ENCODE data around the gene NLGN1.

NLGN1 gene

GRCh38 chr3:173838644-173839043, 441.1 kb downstream of the NLGN1 start:
- DNase-seq (ENCODE audit: low read depth, low spot score), result no peak

DNA sequence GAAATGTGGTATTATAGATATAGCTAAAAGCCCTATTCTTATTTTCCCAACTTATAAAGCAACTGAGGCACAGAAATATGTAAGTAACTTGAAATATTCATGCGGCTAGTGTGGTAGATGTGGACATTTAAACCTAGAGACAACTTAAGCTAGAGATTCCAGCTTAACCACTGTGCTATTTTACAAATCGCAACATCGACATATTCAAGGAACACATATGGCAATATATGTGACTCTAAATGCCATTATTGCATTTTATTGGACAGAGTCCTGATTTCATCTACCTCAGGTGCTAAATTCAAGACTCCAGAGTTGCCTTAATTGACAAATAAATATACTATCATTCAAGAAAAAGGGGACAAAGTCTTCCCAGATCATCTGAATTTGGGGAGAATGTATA, 442.3 kb downstream of the NLGN1 start:
- DNase-seq (ENCODE audit: low read depth, low spot score), result no peak

DNA sequence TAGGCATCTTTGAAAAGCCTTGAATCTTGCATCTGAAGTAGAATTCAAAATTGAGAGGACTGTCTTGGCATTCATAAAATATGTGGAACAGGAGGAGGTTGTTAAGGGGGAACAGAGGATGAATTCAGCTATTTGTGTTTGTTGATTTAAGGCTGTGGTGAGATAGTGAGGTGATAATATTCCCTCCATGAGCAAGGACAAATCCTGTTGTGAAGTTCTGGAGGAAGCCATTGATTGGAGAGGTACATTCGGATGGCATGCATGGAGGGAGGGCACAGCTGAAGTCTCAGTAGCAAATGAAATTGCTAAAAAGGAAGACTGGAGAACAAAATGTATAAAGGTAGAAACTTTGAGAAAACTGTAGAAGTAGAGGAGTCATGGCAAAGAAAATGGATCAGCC, 443.8 kb downstream of the NLGN1 start:
- peak; percentile 5 for DNase-seq (ENCODE audit: low read depth, low spot score)

DNA sequence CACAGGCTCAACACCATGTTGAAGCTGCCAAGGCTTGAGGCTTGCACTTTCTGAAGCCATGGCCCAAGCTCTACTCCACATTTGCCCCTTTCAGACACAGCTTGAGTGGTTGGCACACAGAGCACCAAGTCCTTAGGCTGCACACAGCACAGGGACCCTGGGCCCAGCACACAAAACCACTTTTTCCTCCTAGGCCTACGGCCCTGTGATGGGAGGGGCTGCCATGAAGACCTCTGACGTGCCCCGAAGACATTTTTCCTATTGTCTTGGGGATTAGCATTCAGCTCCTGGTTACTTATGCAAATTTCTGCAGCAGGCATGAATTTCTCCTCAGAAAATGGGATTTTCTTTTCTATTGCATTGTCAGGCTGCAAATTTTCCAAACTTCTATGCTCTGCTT, 445.5 kb downstream of the NLGN1 start:
- DNase-seq (ENCODE audit: low read depth, low spot score), result no peak

GRCh38 chr3:173846584-173846983, 449.0 kb downstream of the NLGN1 start:
- no peak for DNase-seq (ENCODE audit: low read depth, low spot score)

DNA sequence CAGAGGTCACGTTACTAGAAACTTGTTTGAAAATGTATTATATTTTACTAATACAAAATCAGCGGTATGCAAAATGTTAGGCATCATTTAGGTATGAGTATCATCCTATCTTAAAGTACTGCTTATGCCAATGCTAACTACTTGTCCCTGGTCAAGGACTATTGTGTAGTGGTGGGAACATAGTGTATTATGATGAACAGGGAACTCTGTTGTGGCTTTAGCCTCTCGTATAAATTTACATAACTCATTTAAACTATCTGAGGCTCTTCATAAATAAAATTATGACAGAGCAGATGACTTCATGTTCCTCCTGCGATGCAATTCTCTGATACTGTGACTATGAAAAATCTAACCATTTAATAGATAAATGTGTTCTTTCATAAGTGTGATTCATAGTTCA, 451.9 kb downstream of the NLGN1 start:
- DNase-seq (ENCODE audit: low read depth, low spot score), result no peak

- no peak for DNase-seq (ENCODE audit: low read depth, low spot score)
These were observed 459.6 kb downstream of the NLGN1 start for GRCh38 chr3:173857154-173857553.

GRCh38 chr3:173862701-173863100, 465.2 kb downstream of the NLGN1 start:
- no peak for DNase-seq (ENCODE audit: low read depth, low spot score)

- no peak for DNase-seq (ENCODE audit: low read depth, low spot score)
These were observed 466.0 kb downstream of the NLGN1 start for GRCh38 chr3:173863551-173863950.

DNA sequence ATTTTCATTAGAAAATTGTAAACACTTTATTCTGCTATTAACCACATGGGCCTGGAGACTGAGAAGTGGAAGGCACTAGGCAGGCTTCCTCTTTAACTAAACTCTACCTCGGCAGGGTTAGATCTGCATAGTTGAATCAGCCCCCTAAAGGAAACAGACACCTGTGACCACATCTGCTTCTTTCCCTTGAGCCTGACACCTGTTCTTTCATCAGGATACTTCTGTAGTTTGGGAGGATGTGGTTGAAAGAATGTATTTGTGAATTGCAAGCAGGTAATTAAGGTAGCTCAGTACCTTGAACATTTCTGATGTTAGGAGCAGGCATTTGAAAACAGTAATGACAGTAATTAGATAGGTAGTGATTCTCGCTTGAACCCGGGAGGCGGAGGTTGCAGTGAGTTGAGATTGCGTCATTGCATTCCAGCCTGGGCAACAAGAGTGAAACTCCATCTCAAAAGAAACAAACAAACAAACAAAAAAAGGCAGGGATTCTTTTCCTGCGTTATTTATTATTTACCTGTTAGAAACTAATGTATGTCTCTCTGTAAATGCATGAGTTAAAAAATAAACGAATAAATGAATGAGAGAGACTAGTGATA, 468.5 kb downstream of the NLGN1 start:
- DNase-seq (ENCODE audit: low read depth, low spot score), result no peak

DNA sequence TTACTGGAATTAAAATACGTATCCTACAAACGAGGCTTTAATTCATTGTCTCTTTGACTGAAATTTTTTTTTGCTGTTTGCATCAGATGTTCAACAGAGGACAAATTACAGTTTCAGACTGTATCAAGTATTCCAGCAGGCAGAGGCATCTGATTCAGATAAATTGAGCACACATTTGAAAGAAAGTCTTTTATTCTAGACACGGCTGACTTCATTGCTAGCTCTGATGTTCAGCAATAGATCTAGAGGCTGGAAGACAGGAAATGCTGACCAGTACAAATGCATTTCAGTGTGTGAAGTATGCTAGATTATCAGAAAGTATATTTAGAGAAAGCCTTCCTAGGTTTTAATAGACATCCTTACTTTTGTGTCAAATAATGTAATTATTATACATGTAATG, 472.2 kb downstream of the NLGN1 start:
- DNase-seq (ENCODE audit: low read depth, low spot score), result no peak

DNA sequence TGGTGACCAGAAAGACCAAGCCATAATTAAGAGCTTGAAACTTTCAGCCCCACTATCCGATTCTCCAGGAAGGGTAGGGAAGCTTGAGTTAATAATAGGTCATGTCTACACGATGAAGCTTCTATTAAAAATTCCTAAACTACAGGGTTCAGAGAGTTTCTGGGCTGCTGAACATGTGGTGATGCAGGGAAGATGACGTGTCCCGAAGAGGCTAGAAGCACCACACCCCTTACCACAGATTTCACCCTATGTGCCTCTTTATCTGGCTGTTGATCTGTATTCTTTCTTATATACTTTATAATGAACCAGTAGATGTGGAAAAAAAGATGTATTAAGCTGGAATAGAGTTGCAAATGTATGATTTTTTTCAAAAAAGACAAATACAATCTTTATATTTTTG, 473.4 kb downstream of the NLGN1 start:
- no peak for DNase-seq (ENCODE audit: low read depth, low spot score)

- no peak for DNase-seq (ENCODE audit: low read depth, low spot score)
These were observed 478.2 kb downstream of the NLGN1 start for GRCh38 chr3:173875790-173876189.

GRCh38 chr3:173876476-173876875, 478.9 kb downstream of the NLGN1 start:
- DNase-seq (ENCODE audit: low read depth, low spot score), result no peak

GRCh38 chr3:173887888-173888287, 490.3 kb downstream of the NLGN1 start:
- DNase-seq (ENCODE audit: low read depth, low spot score), result no peak

- no peak for DNase-seq (ENCODE audit: low read depth, low spot score)
These were observed 492.1 kb downstream of the NLGN1 start for GRCh38 chr3:173889596-173889995.

DNA sequence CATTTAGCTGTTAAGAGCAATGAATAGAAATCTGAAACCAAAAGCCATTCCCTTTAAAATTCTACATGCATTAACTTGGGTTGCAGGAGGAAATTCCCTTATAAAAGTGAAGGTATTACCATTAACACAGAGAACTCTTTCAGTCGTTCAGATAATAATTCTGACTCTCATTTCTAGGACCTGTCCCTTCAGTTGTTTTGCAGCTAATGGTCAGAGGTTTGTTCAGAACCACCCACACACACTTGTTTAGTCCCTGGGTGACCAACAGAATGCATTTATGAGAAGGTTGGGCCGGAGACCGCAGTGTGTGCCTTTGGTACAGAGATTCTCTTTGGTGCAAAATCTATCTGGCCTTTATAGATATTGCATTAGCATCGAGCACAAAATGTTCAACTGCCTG, 492.5 kb downstream of the NLGN1 start:
- no peak for DNase-seq (ENCODE audit: low read depth, low spot score)

- no peak for DNase-seq (ENCODE audit: low read depth, low spot score)
These were observed 493.9 kb downstream of the NLGN1 start for GRCh38 chr3:173891272-173892100.

GRCh38 chr3:173892547-173892946, 495.0 kb downstream of the NLGN1 start:
- DNase-seq (ENCODE audit: low read depth, low spot score), result peak; percentile 28

DNA sequence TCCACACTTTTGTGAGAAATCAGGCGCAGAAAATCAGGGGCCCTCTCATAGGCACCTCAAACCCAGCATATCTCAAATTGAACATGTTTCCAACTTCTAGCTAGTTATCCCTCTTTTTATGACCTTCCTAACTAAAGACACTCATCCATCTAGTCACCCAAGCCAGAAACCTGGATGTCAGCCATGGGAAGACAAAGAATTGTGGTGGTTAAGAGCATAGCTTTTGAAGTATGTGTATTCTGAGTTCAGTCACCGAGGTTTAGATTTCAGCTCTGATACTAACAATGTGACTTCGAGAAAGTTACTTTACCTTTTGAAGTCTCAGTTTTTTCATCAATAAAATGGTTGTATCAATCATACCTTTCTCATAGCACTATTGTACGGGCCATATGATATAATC, 495.5 kb downstream of the NLGN1 start:
- peak; percentile 79 for DNase-seq (ENCODE audit: low read depth, low spot score)

GRCh38 chr3:173893835-173894234, 496.3 kb downstream of the NLGN1 start:
- DNase-seq (ENCODE audit: low read depth, low spot score), result no peak

DNA sequence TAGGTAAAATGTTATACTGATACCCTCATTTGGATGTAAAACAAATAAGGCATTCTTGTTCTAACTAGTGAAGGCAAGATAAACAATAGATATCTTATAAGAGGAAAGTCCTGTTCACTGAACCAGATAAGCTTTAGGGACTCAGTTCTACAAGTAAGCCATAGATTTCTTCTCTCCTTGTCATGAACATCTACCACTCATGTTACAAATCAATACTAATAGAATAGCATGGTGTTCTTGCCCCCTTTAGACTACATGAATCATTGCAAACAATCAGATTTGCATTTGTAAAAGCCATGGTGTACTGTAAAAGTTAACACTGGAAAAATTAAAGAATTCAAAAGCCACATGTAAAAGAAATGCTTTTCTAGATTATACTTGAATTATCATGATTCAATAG, 500.1 kb downstream of the NLGN1 start:
- no peak for DNase-seq (ENCODE audit: low read depth, low spot score)

DNA sequence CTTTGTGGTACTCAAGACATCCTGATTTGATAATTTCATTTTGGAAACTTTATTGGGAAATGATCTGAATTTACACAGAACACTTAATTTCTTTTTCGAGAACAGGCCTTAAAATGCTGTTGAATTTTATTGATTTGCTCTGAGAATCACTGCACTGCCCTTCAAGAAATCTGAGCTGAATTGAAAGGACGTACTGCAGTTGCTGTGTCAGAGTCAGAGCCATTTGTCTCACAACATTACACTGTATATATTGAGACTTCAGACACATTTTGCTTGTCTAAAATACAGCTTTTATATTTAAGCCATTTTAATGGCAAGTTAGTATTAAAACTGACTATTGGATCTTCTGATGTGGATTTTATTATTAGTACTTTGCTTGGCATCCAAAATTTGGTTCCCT, 504.1 kb downstream of the NLGN1 start:
- no peak for DNase-seq (ENCODE audit: low read depth, low spot score)
